ENCODE measurements around the gene TNFRSF25.
"Not testable (repeated sequence)": the region's sequence is repeated elsewhere in the genome, so short reads cannot be mapped to it uniquely, and the experiment has no call there.

Gene TNFRSF25

DNA sequence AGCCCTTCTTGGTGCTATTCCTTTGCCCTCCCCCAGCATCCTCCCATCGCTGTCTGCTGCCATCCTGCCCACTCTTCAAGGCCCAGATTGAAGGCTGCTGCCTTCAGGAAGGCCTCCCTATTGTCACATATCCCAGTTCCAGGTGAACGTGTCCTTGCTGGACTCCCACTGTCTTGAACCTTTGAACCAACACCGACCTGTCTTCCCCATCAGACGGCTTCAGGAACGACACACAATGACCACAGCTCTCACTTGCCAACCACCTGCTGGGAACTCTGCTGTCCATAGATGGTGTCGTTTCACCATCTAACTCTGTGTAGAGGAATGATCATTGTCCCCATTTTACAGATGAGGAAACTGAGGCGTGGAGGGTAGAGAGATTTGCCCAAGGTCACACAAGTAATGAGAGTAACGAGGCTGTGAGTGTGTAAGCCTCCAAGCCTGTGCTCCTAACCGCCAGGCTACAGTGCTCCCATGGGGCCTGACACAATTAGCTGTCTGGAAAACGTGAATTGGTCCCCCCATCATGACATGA lies 35.4 kb upstream of the TNFRSF25 start:
- no peak for DNase-seq

- no peak for DNase-seq
Observed at GRCh38 chr1:6500544-6501278, 34.7 kb upstream of the TNFRSF25 start.

DNA sequence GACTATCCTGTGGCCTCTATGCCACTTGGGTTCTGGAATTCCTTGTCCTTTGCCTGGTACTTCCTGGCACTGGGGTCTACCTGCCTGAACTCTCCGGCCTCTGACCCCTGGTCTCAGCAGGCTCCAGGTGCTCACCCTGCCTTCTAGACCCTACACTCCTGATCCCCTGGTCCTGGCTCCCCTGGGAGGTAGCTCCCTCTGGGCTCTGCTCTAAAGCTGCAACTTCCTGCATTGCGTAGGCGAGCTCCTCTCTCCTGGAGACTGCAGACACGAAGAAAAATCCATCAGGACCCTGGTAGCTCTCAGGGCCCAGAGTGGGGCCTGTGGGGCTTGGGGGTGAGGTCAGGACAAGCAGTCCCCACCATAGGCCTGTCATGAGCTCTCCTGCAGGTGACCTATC lies 33.3 kb upstream of the TNFRSF25 start:
- no peak for DNase-seq

DNA sequence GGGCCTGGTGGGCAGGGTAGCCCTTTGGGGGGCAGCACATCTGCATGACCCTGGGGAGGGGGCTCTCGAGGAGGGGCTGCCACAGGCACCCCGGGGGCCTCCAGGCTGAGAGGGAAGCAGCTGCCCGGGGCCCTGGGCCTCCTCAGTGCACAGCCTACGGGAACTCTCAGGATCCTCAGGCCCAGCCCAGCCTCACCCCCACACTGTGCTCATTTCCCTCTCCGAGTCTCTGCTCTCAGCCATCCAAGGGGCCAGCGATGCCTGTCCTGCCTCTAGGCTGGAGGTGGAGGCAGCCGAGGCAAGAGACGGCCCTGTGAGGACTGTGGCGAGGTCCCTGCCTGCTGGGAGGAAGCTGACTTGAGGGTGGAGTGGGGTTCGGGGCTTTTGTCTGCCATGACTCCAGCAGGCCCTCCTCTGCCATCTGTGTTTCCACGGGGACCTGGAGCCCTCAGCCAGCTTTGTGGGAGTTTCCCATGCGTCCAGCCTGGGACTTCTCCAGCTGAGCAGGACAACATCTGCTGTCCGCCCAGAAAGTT lies 32.7 kb upstream of the TNFRSF25 start:
- DNase-seq = no peak

DNA sequence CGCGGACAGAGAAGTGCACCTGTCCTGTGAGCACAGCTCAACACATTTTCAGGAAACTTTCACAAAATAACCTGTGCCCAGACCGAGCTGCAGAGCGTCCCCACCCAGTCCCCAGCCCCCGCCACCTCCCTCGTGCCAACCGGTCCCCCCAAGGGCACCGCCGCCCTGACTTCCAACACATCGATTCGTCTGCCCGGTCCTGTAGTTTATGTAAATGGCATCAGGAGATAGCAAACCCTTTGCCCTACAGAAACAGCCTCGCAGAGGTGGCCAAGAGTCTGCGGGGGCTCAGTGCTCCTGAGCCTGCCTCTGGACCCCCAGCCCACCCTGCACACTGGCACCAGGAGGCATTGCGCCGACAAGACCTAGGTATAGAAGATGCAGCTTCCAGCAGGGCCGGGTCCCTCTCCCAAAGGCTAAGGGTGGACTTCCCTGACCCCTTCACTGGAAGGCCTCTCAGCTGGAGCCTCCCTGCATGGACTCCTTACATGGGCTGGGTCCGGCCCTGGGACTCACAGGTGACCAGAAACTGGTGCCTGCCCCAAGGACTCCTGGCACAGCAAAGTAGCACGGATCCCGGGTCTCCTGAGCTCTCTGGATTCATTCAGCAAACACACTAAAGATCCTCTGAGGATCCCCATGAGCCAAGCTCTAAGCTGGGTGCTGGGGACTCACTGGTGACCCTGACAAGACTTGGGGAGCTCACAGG lies 32.0 kb upstream of the TNFRSF25 start:
- no peak for DNase-seq

- DNase-seq = peak; percentile 53
Observed at GRCh38 chr1:6497215-6497866, 31.4 kb upstream of the TNFRSF25 start.

DNA sequence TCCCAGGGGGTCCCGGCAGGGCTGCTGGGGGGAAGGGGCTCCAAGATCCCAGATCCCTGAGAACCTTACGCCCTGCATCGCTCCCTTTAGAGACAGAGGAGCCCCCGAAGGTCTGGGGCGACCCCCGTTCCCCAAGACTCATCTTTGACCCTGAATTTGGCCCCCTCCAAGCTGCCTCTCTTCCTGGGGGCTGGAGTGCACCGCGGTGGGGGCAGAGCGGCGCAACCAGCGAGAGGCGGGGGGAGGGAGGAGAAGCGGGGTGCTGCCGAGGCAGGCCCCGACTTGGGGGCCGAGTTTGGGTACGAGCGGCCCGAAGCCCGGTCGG lies 30.9 kb upstream of the TNFRSF25 start:
- no peak for DNase-seq

- no peak for DNase-seq
Observed at GRCh38 chr1:6496365-6496721, 30.4 kb upstream of the TNFRSF25 start.

- DNase-seq = no peak
Observed at GRCh38 chr1:6495540-6496364, 29.8 kb upstream of the TNFRSF25 start.

GRCh38 chr1:6495041-6495441 lies 29.1 kb upstream of the TNFRSF25 start:
- no peak for DNase-seq

- no peak for DNase-seq
Observed at GRCh38 chr1:6494627-6495026, 28.7 kb upstream of the TNFRSF25 start.

GRCh38 chr1:6493834-6494223 lies 27.9 kb upstream of the TNFRSF25 start:
- DNase-seq = not testable (repeated sequence)

DNA sequence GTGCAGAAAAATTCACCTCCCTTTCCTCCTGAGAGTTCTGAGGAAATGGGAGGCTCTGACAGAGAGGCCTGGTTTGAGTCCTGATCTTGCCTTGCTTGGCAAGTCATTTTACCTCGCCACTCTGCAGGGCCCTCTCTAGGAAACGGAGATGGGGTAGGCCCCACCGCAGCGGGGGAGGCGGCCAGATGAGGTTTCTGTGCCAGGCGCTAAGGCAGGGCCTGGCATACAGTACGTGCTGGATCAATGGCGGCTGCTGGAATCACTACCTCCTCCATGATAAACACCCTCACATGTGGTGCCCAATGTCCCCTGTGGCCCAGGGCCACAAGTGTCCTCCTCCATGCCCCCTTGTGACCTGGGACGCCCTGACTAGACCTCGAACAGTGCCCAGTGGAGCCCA lies 26.0 kb upstream of the TNFRSF25 start:
- no peak for DNase-seq

GRCh38 chr1:6491480-6491962 lies 25.5 kb upstream of the TNFRSF25 start, which contains the start of gene PLEKHG5:
PLEKHG5 (minus strand) TSS chr1:6491667; CDS start chr1:6477571, 14,096 bp downstream.
- no peak for DNase-seq

DNA sequence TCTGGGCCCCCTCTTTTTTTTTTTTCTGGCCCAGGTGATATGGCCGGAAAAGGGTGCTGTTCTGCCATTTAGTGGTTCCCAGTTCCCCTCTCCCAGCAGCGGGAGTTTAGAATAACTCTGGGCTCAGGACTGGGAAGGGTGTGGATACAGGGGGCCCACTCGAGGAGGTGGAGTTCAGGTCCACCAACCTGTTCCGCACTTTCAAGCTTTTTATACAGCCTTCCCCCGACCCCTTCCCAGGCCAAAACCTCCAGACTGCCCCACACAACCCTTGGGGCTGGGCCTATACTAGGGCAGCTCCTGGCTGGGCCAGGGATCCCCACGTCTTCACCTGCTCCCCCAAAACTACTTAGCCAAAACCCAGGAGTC lies 25.1 kb upstream of the TNFRSF25 start:
- DNase-seq = no peak

GRCh38 chr1:6490181-6491080 lies 24.5 kb upstream of the TNFRSF25 start:
- DNase-seq = peak; percentile 56

DNA sequence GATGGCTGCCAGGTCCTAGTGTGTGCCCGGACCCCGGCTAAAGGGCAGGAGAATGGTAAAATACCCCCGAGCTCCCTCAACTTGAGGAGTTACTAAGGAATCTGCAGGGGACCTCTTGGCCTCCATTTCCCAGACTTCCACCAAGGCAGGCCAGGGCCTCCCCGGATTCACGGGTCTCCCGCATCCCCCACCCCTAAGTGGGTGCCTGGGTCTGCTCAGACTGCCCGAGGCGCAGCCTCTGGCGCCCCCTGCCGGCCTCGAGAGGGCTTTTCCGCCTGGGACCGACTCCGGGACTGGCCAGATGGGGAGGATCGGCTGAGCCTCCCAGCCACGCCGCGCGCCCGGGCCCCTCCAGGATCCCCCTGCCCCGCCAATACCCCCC lies 23.8 kb upstream of the TNFRSF25 start:
- DNase-seq = peak; percentile 76

GRCh38 chr1:6489383-6489765 lies 23.4 kb upstream of the TNFRSF25 start:
- DNase-seq = no peak

DNA sequence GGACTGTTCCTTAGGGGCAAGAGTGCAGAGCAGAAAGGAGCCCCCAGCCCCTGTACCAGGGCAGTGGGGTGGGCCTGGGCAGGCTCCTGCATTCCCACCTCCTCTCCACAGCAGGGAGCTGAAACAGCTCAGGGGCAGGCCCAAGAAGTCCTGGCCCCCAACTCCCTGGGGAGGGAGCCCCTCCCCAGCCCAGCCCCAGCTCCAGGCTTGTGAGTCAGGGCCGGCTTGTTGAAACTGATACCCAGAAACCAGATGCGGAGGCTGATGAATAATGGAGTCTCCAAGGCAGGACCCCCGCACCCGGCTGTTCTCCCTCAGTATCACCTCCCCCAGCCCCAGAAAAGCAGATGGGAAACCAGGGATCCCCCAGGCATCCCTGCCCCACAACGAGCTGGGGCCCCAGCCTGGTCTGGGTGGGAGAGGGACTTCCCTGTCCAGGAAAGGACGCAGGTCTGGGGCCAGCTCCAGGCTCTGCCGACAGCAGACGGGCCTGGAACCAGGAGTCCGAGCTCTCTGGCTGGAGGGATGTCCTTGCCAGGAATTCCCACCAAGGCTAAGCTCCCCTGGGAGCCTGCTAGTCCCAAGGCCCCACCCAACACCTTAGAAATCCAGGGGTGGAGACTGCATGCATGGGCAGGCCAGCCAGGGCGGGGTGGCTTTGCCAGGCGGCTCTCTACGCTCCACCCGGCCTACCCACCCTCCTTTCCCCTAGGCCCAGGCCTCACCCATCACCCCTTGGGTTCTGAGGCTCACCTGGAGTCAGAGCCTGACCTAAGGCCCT lies 22.8 kb upstream of the TNFRSF25 start:
- DNase-seq = no peak

GRCh38 chr1:6487804-6488484 lies 22.0 kb upstream of the TNFRSF25 start:
- no peak for DNase-seq

Measured in stimulated activated CD4-positive, alpha-beta T cell treated with anti-CD3 and anti-CD28 coated beads, Interleukin-12 subunit alpha, Interleukin-12 subunit beta, amount 100 ng/mL, for 4 hours (primary cell).